ENCODE measurements around the gene ATP10A.

GRCh38 chr15:25676070-25676469, 187.1 kb downstream of the ATP10A start:
- TF ChIP-seq, protein P1, sequence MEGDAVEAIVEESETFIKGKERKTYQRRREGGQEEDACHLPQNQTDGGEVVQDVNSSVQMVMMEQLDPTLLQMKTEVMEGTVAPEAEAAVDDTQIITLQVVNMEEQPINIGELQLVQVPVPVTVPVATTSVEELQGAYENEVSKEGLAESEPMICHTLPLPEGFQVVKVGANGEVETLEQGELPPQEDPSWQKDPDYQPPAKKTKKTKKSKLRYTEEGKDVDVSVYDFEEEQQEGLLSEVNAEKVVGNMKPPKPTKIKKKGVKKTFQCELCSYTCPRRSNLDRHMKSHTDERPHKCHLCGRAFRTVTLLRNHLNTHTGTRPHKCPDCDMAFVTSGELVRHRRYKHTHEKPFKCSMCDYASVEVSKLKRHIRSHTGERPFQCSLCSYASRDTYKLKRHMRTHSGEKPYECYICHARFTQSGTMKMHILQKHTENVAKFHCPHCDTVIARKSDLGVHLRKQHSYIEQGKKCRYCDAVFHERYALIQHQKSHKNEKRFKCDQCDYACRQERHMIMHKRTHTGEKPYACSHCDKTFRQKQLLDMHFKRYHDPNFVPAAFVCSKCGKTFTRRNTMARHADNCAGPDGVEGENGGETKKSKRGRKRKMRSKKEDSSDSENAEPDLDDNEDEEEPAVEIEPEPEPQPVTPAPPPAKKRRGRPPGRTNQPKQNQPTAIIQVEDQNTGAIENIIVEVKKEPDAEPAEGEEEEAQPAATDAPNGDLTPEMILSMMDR (IDR thresholded peaks at IDR 0.05), result no peak
- TF ChIP-seq POLR2A (IDR thresholded peaks at IDR 0.05), result no peak

Data from ovary (tissue), 3 donors.